Activated CD4-positive, alpha-beta memory T cell treated with anti-CD3 and anti-CD28 coated beads for 36 hours (primary cell): Measurements from ENCODE around the gene KRTAP4-12. TPM values are rescaled to one million over a fixed set of nuclear protein-coding genes. Genes with fewer than 3 reads are reported as not detected.

Experiments
- CTCF ChIA-PET: fragments of 350-600 bp; sonication (Branson Sonifier 250); formaldehyde crosslinking; loops from one replicate; lab custom pipeline; 2021; ENCODE audit warnings: antibody characterized with exemption, inconsistent platforms; lab: Charles Lee
- POLR2A ChIA-PET: fragments of 350-600 bp; sonication (Branson Sonifier 250); formaldehyde crosslinking; loops from one replicate; lab custom pipeline; 2021; ENCODE audit warnings: antibody characterized with exemption; lab: Charles Lee
- DNase-seq: peaks from one replicate; pipeline ENCODE4 v3.0.0-alpha.2; 2020
- H3K27ac Mint-ChIP-seq: one replicate; pipeline ENCODE4 v1.8.0; 2021; ENCODE audit warnings: mixed read lengths
- H3K27me3 Mint-ChIP-seq: one replicate; pipeline ENCODE4 v1.8.0; 2021; ENCODE audit warnings: mixed read lengths
- H3K36me3 Mint-ChIP-seq: one replicate; pipeline ENCODE4 v1.8.0; 2021; ENCODE audit warnings: mixed read lengths
- H3K4me1 Mint-ChIP-seq: one replicate; pipeline ENCODE4 v1.8.0; 2021; ENCODE audit warnings: low read depth, mixed read lengths
- H3K4me3 Mint-ChIP-seq: one replicate; pipeline ENCODE4 v1.8.0; 2021; ENCODE audit warnings: mild to moderate bottlenecking, mixed read lengths
- H3K9me3 Mint-ChIP-seq: one replicate; pipeline ENCODE4 v1.8.0; 2021; ENCODE audit warnings: mixed read lengths
- intact Hi-C: fragments of 100-400 bp; cut with micrococcal nuclease; formaldehyde crosslinking; loops from one replicate; pipeline ENCODE4 v1.15.1; 2023
- total RNA-seq, 2 experiments: library from RNA; stranded (reverse); gene quantifications; one replicate each; pipeline ENCODE4 v1.2.3, GENCODE V29; 2021

The KRTAP4-12 gene
- total RNA-seq, 2 experiments from 2014 or later, result not detected

DNA sequence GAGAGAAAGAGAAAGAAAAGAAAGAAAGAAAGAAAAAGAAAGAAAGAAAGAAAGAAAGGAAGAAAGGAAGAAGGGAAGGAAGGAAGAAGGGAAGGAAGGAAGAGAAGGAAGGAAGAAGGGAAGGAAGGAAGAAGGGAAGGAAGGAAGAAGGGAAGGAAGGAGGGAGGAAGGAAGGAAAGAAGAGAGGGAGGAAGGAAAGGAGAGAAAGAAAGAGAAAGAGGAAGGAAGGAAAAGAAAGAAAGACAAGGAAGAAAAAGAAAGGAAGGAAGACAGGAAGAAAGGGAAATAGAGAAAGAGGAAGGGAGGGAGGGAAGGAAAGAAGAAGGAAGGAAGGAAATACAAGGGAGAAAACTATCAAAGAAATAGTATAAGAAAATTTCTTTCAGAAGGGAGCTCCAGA, 47.2 kb downstream of the KRTAP4-12 start:
- CTCF ChIA-PET, result no interaction called here
- POLR2A ChIA-PET, result no interaction called here
- Mint-ChIP-seq H3K27ac (no peak overlapping the region), H3K4me1 (no peaks in the 10 kb centered on the region), H3K27me3 (peaks cover 14% of the 10 kb centered on the region), H3K36me3 (no peaks in the 10 kb centered on the region), H3K9me3 (no peaks in the 10 kb centered on the region), H3K4me3 (no peak overlapping the region)
- intact Hi-C loops, result no loop called here
- no peak for DNase-seq

DNA sequence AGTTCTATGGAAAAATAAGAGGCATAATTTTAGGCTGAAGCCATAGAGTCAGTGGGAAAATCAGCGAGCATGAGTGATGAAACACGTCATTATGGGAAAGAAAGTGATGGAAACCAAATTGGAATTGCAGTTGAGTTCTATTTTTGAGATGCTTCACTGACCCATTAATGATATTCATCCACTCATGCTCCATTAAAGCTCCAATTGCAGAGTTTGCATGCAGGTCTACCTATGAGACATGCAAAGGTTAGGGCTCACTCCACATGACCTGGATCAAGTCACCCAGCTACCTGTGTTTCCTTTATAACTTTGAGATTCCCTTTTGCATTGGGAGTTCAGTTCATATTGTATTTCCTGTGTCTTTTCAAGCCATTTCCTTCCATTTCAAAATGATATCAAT, 50.3 kb downstream of the KRTAP4-12 start:
- H3K4me1 Mint-ChIP-seq, result no peaks in the 10 kb centered on the region
- H3K27me3 Mint-ChIP-seq, result peaks cover 11% of the 10 kb centered on the region
- H3K36me3 Mint-ChIP-seq, result no peaks in the 10 kb centered on the region
- DNase-seq, result no peak
- CTCF ChIA-PET, result no interaction called here
- H3K27ac Mint-ChIP-seq, result no peak overlapping the region
- intact Hi-C loops, result no loop called here
- POLR2A ChIA-PET, result no interaction called here
- H3K9me3 Mint-ChIP-seq, result no peaks in the 10 kb centered on the region
- no peak overlapping the region for H3K4me3 Mint-ChIP-seq

Other genes starting within 250 kb of the KRTAP4-12 start
- gene KRT20, start 238.9 kb downstream of the KRTAP4-12 start, total RNA-seq, result not detected
- gene KRT23, start 186.5 kb downstream of the KRTAP4-12 start, total RNA-seq, result not detected
- not detected for gene KRT39, start 157.2 kb downstream of the KRTAP4-12 start, total RNA-seq
- gene KRT40, start 139.9 kb downstream of the KRTAP4-12 start, total RNA-seq, result not detected
- gene KRTAP3-3, start 130.0 kb downstream of the KRTAP4-12 start, total RNA-seq, result not detected
- gene KRTAP3-2, start 124.3 kb downstream of the KRTAP4-12 start, total RNA-seq, result not detected
- not detected for gene KRTAP3-1, start 115.1 kb downstream of the KRTAP4-12 start, total RNA-seq
- gene KRTAP1-5, start 97.0 kb downstream of the KRTAP4-12 start, total RNA-seq, result not detected
- not detected for gene KRTAP1-4, start 94.0 kb downstream of the KRTAP4-12 start, total RNA-seq
- not detected for gene KRTAP1-3, start 89.3 kb downstream of the KRTAP4-12 start, total RNA-seq
- not detected for gene KRTAP1-1, start 82.7 kb downstream of the KRTAP4-12 start, total RNA-seq
- not detected for gene KRTAP2-1, start 76.9 kb downstream of the KRTAP4-12 start, total RNA-seq
- gene KRTAP2-2, start 69.0 kb downstream of the KRTAP4-12 start, total RNA-seq, result not detected
- gene KRTAP2-3, start 64.1 kb downstream of the KRTAP4-12 start, total RNA-seq, result not detected
- gene KRTAP2-4, start 58.3 kb downstream of the KRTAP4-12 start, total RNA-seq, result not detected
- gene KRTAP4-7, start 40.0 kb downstream of the KRTAP4-12 start, total RNA-seq, result not detected
- gene KRTAP4-8, start 26.0 kb downstream of the KRTAP4-12 start, total RNA-seq, result not detected
- gene KRTAP4-16, start 22.0 kb downstream of the KRTAP4-12 start, total RNA-seq, result not detected
- gene KRTAP4-9, start 18.8 kb downstream of the KRTAP4-12 start, total RNA-seq, result not detected
- gene KRTAP4-11, start 5.8 kb downstream of the KRTAP4-12 start, total RNA-seq, result not detected
- not detected for gene KRTAP4-6, start 16.4 kb upstream of the KRTAP4-12 start, total RNA-seq
- gene KRTAP4-5, start 25.6 kb upstream of the KRTAP4-12 start, total RNA-seq, result not detected
- gene KRTAP4-4, start 36.6 kb upstream of the KRTAP4-12 start, total RNA-seq, result not detected
- not detected for gene KRTAP4-3, start 44.0 kb upstream of the KRTAP4-12 start, total RNA-seq
- gene KRTAP4-2, start 54.0 kb upstream of the KRTAP4-12 start, total RNA-seq, result not detected
- gene KRTAP4-1, start 60.7 kb upstream of the KRTAP4-12 start, total RNA-seq, result not detected
- not detected for gene KRTAP9-1, start 65.7 kb upstream of the KRTAP4-12 start, total RNA-seq
- not detected for gene KRTAP9-2, start 102.5 kb upstream of the KRTAP4-12 start, total RNA-seq
- not detected for gene KRTAP9-3, start 108.3 kb upstream of the KRTAP4-12 start, total RNA-seq
- gene KRTAP9-8, start 113.8 kb upstream of the KRTAP4-12 start, total RNA-seq, result not detected
- gene KRTAP9-4, start 125.5 kb upstream of the KRTAP4-12 start, total RNA-seq, result not detected
- gene KRTAP9-9, start 131.2 kb upstream of the KRTAP4-12 start, total RNA-seq, result not detected
- not detected for gene KRTAP9-6, start 141.2 kb upstream of the KRTAP4-12 start, total RNA-seq
- gene KRTAP9-7, start 151.5 kb upstream of the KRTAP4-12 start, total RNA-seq, result not detected
- not detected for gene KRTAP29-1, start 178.7 kb upstream of the KRTAP4-12 start, total RNA-seq
- not detected for gene KRTAP16-1, start 185.1 kb upstream of the KRTAP4-12 start, total RNA-seq
- not detected for gene KRTAP17-1, start 191.5 kb upstream of the KRTAP4-12 start, total RNA-seq
- gene KRT33A, start 226.6 kb upstream of the KRTAP4-12 start, total RNA-seq, result not detected
- gene KRT33B, start 245.6 kb upstream of the KRTAP4-12 start, total RNA-seq, result not detected